Measurements from ENCODE around the gene HPS4.
A peak's percentile ranks its signal among the peaks of the same experiment; 100 is the strongest.

- peak in 5 of 7 experiments; percentile 17 to 52 (median 36) for TF ChIP-seq CTCF (IDR thresholded peaks at IDR 0.05)
- no peak for TF ChIP-seq POLR2A (IDR thresholded peaks at IDR 0.05)
Measured at GRCh38 chr22:26502688-26503561, 19.3 kb upstream of the HPS4 start.

Measured in body of pancreas (tissue), 4 donors.